OCI-LY7 (cell line): ENCODE data around the gene SGK1. TPM values are rescaled to one million over a fixed set of nuclear protein-coding genes. Genes with fewer than 3 reads are reported as not detected.

ENCODE experiments used
- BruUV-seq: library from RNA; stranded (reverse); fragments of 400-500 nt; replicated peaks from 2 replicates; lab custom pipeline; 2021; lab: Mats Ljungman, UMichigan
- CTCF ChIA-PET: fragments of 300-600 bp; sonication (Branson Sonifier 250); formaldehyde crosslinking; loops from one replicate; lab custom pipeline; 2022; ENCODE audit warnings: antibody characterized with exemption; ENCODE audit not compliant: unreplicated experiment; lab: Charles Lee
- POLR2A ChIA-PET: fragments of 300-600 bp; sonication (Branson Sonifier 250); formaldehyde crosslinking; loops from one replicate; lab custom pipeline; 2022; ENCODE audit warnings: antibody characterized with exemption; lab: Charles Lee
- DNase-seq: peaks from one replicate; pipeline ENCODE4 v3.0.0-alpha.2; 2015; ENCODE audit warnings: low spot score
- H2AFZ ChIP-seq: fragments of 200-600 bp; sonication (generic), shearing (Covaris generic); 2 replicates; pipeline ENCODE4 v1.6.1; 2014; ENCODE audit warnings: mild to moderate bottlenecking, antibody characterized with exemption, low read length, moderate library complexity
- H3K27ac ChIP-seq: fragments of 200-600 bp; sonication (generic); 2 replicates; pipeline ENCODE4 v1.5.1; 2014; ENCODE audit warnings: mixed run types, low read depth, mild to moderate bottlenecking, moderate library complexity, low read length, inconsistent platforms; ENCODE audit not compliant: poor library complexity, severe bottlenecking
- H3K36me3 ChIP-seq: fragments of 200-600 bp; sonication (generic); 2 replicates; pipeline ENCODE4 v1.6.1; 2014; ENCODE audit warnings: mild to moderate bottlenecking, antibody characterized with exemption, low read length, moderate library complexity, mixed read lengths; ENCODE audit not compliant: insufficient read depth
- H3K4me1 ChIP-seq: fragments of 200-600 bp; sonication (generic); 2 replicates; pipeline ENCODE4 v1.5.1; 2014; ENCODE audit warnings: mild to moderate bottlenecking, low read length; ENCODE audit not compliant: insufficient read depth, poor library complexity, severe bottlenecking
- H3K4me2 ChIP-seq: fragments of 200-600 bp; sonication (generic); 2 replicates; pipeline ENCODE4 v1.6.1; 2014; ENCODE audit warnings: mild to moderate bottlenecking, low read length
- H3K4me3 ChIP-seq: fragments of 200-600 bp; sonication (generic); 2 replicates; pipeline ENCODE4 v1.5.1; 2014; ENCODE audit warnings: mild to moderate bottlenecking, low read depth, low read length; ENCODE audit not compliant: poor library complexity, severe bottlenecking
- H3K79me2 ChIP-seq: fragments of 200-600 bp; sonication (generic); 2 replicates; pipeline ENCODE4 v1.6.1; 2016; ENCODE audit warnings: low read depth, mild to moderate bottlenecking, low read length, moderate library complexity, mixed read lengths; ENCODE audit not compliant: insufficient read depth
- H3K9me2 ChIP-seq: fragments of 200-600 bp; sonication (generic); 2 replicates; pipeline ENCODE4 v1.6.1; 2016; ENCODE audit warnings: mild to moderate bottlenecking, low read length, mixed read lengths; ENCODE audit not compliant: insufficient read depth
- H3K9me3 ChIP-seq: fragments of 200-600 bp; sonication (generic); 2 replicates; pipeline ENCODE4 v1.6.1; 2014; ENCODE audit warnings: mild to moderate bottlenecking, mixed run types, low read length, mixed read lengths
- H4K20me1 ChIP-seq: fragments of 200-600 bp; sonication (generic); 2 replicates; pipeline ENCODE4 v1.6.1; 2014; ENCODE audit warnings: mild to moderate bottlenecking, antibody characterized with exemption, low read length, moderate library complexity, mixed read lengths; ENCODE audit not compliant: insufficient read depth
- CTCF ChIP-seq: fragments of 200-600 bp; sonication (generic); conservative IDR thresholded peaks from 2 replicates; pipeline ENCODE4 v1.5.1; 2014; ENCODE audit warnings: mild to moderate bottlenecking, antibody characterized with exemption, low read length, moderate library complexity, mixed read lengths
- EZH2phosphoT487 ChIP-seq: fragments of 200-600 bp; sonication (generic); IDR thresholded peaks from 2 replicates; pipeline ENCODE4 v1.6.1; 2018; ENCODE audit warnings: low read depth, borderline replicate concordance, mild to moderate bottlenecking, mixed run types, antibody characterized with exemption, low read length, moderate library complexity, mixed read lengths
- intact Hi-C: fragments of 100-400 bp; cut with micrococcal nuclease; formaldehyde crosslinking; loops from one replicate; pipeline ENCODE4 v1.10.0; 2022; ENCODE audit not compliant: unreplicated experiment
- total RNA-seq, 2 experiments: library from RNA; depleted of rRNA in 1 of 2; stranded (reverse); fragments of >200 nt in 1 of 2; shearing (Covaris generic) in 1 of 2; gene quantifications; 2 replicates each; pipeline ENCODE4 v1.2.3, GENCODE V29; 2014 to 2022

SGK1 gene
- total RNA-seq, 2 experiments from 2014 or later = 5.2 to 27.6 TPM

DNA sequence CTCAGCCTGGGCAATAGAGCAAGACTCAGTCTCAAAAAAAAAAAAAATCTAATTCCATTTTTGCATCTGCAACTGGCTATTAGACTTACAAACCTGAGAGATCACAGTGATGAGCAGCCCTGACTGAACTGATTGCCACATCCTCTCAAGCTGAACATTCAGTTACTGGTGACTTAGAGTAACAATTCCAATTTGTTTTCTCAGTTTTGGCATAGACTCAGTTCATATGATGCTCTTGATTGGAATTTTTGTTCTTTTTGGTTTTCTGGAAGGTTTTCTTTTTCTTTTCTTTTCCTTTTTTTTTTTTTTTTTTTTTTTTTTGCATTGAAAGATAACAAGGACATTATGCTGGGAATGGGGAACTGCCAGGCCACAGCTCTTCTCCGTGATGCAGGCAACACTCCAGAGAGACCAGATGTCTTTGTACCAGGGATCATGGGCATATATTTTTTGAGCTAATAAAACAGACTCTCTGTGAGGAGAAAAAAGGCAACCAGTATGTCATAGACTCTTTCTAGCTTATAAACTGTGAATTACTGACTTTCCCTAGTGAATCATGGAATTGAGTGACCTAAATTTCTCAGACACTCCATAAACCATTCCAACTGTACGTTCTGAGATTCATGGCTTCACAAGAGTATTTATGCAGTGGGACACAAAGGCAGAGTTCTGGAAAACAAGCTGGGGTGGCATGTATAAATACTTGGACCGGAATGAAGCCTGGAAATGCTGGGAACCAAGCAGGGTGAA, 179.5 kb downstream of the SGK1 start:
- TF ChIP-seq EZH2phosphoT487 (no peak), CTCF (no peak)
- no peaks in the 10 kb centered on the region for H3K79me2 ChIP-seq
- H3K4me1 ChIP-seq = no peaks in the 10 kb centered on the region
- no peak overlapping the region for H3K27ac ChIP-seq
- H3K4me2 ChIP-seq = no peak overlapping the region
- CTCF ChIA-PET = no interaction called here
- no peaks in the 10 kb centered on the region for H3K9me2 ChIP-seq
- POLR2A ChIA-PET = interaction anchor here (0.7 to 1.1 kb wide), 3 partner anchors 13 to 1420 kb away, joined by 3 read pairs; no protein-coding TSS in a partner anchor
- no peaks in the 10 kb centered on the region for H3K9me3 ChIP-seq
- BruUV-seq = no TSS peak
- H3K4me3 ChIP-seq = no peak overlapping the region
- no peaks in the 10 kb centered on the region for H3K36me3 ChIP-seq
- DNase-seq = no peak
- H2AFZ ChIP-seq = no peak overlapping the region
- H4K20me1 ChIP-seq = no peaks in the 10 kb centered on the region
- intact Hi-C loops = no loop called here

- intact Hi-C loops = no loop called here
- no peak for TF ChIP-seq CTCF
- TF ChIP-seq EZH2phosphoT487 = no peak
- Histone ChIP-seq H3K79me2 (no peaks in the 10 kb centered on the region), H3K27ac (no peak overlapping the region), H3K9me3 (0 out of 2 replicates have a peak, but pooled peaks cover 5% of the 10 kb centered on the region), H3K4me2 (no peak overlapping the region), H3K9me2 (no peaks in the 10 kb centered on the region), H4K20me1 (no peaks in the 10 kb centered on the region), H3K4me3 (no peak overlapping the region), H2AFZ (peak overlapping the region; percentile 55), H3K4me1 (no peaks in the 10 kb centered on the region), H3K36me3 (no peaks in the 10 kb centered on the region)
- no peak for DNase-seq
- BruUV-seq = no TSS peak
- CTCF ChIA-PET = no interaction called here
- POLR2A ChIA-PET = interaction anchor here (0.5 to 1.4 kb wide), 3 partner anchors 10 to 330 kb away, joined by 3 to 4 read pairs (median 3); no protein-coding TSS in a partner anchor
Observed at GRCh38 chr6:134134654-134135053, 183.3 kb downstream of the SGK1 start.
